Measurements from ENCODE around the gene HRNR.

- TF ChIP-seq EP300 (IDR thresholded peaks at IDR 0.05; ENCODE audit: borderline replicate concordance in 1 of 2, low read depth in 1 of 2, low read length in 1 of 2) (no peak), EZH2phosphoT487 (IDR thresholded peaks at IDR 0.05; ENCODE audit: borderline replicate concordance, low read depth) (no peak), RFX5 (IDR thresholded peaks at IDR 0.05; ENCODE audit: low read length) (no peak), CTCF (IDR thresholded peaks at IDR 0.05) (no peak), RAD21 (IDR thresholded peaks at IDR 0.05; ENCODE audit: low read length) (no peak), SMC3 (IDR thresholded peaks at IDR 0.05; ENCODE audit: low read depth, low read length) (no peak), MEF2A (IDR thresholded peaks at IDR 0.05; ENCODE audit: borderline replicate concordance, low read depth) (no peak), TAF1 (IDR thresholded peaks at IDR 0.05; ENCODE audit: borderline replicate concordance, low read depth, low read length) (no peak), FOXM1 (IDR thresholded peaks at IDR 0.05; ENCODE audit: low read depth) (no peak)
- TF ChIP-seq, protein P1, sequence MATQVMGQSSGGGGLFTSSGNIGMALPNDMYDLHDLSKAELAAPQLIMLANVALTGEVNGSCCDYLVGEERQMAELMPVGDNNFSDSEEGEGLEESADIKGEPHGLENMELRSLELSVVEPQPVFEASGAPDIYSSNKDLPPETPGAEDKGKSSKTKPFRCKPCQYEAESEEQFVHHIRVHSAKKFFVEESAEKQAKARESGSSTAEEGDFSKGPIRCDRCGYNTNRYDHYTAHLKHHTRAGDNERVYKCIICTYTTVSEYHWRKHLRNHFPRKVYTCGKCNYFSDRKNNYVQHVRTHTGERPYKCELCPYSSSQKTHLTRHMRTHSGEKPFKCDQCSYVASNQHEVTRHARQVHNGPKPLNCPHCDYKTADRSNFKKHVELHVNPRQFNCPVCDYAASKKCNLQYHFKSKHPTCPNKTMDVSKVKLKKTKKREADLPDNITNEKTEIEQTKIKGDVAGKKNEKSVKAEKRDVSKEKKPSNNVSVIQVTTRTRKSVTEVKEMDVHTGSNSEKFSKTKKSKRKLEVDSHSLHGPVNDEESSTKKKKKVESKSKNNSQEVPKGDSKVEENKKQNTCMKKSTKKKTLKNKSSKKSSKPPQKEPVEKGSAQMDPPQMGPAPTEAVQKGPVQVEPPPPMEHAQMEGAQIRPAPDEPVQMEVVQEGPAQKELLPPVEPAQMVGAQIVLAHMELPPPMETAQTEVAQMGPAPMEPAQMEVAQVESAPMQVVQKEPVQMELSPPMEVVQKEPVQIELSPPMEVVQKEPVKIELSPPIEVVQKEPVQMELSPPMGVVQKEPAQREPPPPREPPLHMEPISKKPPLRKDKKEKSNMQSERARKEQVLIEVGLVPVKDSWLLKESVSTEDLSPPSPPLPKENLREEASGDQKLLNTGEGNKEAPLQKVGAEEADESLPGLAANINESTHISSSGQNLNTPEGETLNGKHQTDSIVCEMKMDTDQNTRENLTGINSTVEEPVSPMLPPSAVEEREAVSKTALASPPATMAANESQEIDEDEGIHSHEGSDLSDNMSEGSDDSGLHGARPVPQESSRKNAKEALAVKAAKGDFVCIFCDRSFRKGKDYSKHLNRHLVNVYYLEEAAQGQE (IDR thresholded peaks at IDR 0.05; ENCODE audit: low read depth, low read length): no peak
- TF ChIP-seq, protein P2, sequence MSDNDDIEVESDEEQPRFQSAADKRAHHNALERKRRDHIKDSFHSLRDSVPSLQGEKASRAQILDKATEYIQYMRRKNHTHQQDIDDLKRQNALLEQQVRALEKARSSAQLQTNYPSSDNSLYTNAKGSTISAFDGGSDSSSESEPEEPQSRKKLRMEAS (IDR thresholded peaks at IDR 0.05; ENCODE audit: low read depth): no peak
- TF ChIP-seq, protein P3, sequence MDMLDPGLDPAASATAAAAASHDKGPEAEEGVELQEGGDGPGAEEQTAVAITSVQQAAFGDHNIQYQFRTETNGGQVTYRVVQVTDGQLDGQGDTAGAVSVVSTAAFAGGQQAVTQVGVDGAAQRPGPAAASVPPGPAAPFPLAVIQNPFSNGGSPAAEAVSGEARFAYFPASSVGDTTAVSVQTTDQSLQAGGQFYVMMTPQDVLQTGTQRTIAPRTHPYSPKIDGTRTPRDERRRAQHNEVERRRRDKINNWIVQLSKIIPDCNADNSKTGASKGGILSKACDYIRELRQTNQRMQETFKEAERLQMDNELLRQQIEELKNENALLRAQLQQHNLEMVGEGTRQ (IDR thresholded peaks at IDR 0.05; ENCODE audit: borderline replicate concordance, low read depth, low read length): no peak
Measured at GRCh38 chr1:152198982-152199381, 25.0 kb downstream of the HRNR start.

All from SK-N-SH (cell line).